ENCODE results near the gene KRT6A. TPM values are rescaled to one million over a fixed set of nuclear protein-coding genes. Genes with fewer than 3 reads are reported as not detected.

KRT6A gene
- 3.0 to 5.6 TPM (median 5.1 TPM) in 5 replicates for total RNA-seq (2022; extraction: Qiagen RNA extraction; ENCODE audit: low read depth)

DNA sequence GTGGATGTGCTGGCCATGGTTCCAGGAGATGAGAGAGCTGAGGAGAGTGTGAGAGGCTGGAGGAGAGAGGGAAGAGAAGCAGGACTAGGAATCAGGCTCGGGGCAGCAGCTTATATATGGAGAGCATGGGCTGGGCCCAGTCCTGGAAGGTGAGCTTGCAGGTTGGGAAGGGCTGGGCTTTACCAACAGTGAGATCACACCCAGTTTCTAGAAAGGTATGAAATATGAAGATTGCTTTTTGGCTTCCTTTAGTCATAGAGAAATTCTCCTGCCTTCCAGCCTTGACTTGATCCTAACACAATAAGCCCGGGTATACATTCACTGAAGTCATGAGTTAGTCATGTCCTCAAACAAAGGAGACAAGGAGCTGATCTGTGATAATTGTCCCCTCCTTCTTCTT is at the start of gene KRT6A:
TSS of gene KRT6A (minus strand) at position 86 of the 400 bp plus-strand sequence. CDS start at position 17, 69 bp downstream.

GRCh38 chr12:52519826-52520662 is 27.0 kb upstream of the KRT6A start, which contains the start of gene KRT5:
Gene KRT5 (minus strand): TSS chr12:52520394. CDS start chr12:52520296, 98 bp downstream.

DNA sequence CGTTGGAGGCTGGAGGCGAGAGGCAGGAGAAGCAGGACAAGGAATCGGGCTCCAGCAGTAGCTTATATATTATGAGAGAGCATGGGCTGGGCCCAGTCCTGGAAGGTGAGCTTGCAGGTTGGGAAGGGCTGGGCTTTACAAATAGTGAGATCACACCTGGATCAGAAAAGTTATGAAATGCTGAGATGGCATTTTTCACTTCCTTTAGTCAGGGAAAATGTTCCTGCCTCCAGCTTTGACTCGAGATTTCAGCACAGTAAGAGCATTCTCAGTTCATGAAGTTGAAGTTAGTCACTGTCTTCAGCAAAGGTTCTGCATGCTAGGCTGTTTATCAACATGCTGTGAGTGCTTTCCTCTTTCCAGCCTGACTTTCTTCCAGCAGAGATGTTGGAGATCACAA is 19.3 kb downstream of the KRT6A start, which contains the start of gene KRT6C:
TSS of gene KRT6C (minus strand) at position 38 of the 400 bp plus-strand sequence. CDS start 68 bp downstream, outside the sequence.

DNA sequence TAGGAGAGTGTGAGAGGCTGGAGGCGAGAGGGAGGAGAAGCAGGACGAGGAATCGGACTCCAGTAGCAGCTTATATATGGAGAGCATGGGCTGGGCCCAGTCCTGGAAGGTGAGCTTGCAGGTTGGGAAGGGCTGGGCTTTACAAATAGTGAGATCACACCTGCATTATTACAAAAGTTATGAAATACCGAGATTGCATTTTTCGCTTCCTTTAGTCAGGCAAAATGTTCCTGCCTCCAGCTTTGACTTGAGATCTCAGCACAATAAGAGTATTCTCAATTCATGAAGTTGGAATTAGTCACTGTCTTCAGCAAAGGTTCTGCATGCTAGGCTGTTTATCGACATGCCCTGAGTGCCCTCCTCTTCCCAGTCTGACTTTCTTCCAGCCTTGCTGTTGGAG is 41.0 kb downstream of the KRT6A start, which contains the start of gene KRT6B:
TSS of gene KRT6B (minus strand) at position 46 of the 400 bp plus-strand sequence. CDS start 68 bp downstream, outside the sequence.

Other genes starting within 250 kb of the KRT6A start
- 32.5 to 48.5 TPM (median 46.2 TPM) in 5 replicates for gene KRT86, start 218.6 kb downstream of the KRT6A start, total RNA-seq (2022; extraction: Qiagen RNA extraction; ENCODE audit: low read depth)
- gene KRT81, start 201.7 kb downstream of the KRT6A start, total RNA-seq (2022; extraction: Qiagen RNA extraction; ENCODE audit: low read depth), result 2,470 to 4,224 TPM (median 3,729 TPM) in 5 replicates
- gene KRT83, start 171.9 kb downstream of the KRT6A start, total RNA-seq (2022; extraction: Qiagen RNA extraction; ENCODE audit: low read depth), result 2.9 to 6.1 TPM (median 5.1 TPM) in 5 replicates
- gene KRT85, start 125.8 kb downstream of the KRT6A start, total RNA-seq (2022; extraction: Qiagen RNA extraction; ENCODE audit: low read depth), result not detected in 5 replicates
- gene KRT84, start 107.6 kb downstream of the KRT6A start, total RNA-seq (2022; extraction: Qiagen RNA extraction; ENCODE audit: low read depth), result not detected in 5 replicates
- gene KRT82, start 86.9 kb downstream of the KRT6A start, total RNA-seq (2022; extraction: Qiagen RNA extraction; ENCODE audit: low read depth), result not detected in 5 replicates
- gene KRT75, start 58.9 kb downstream of the KRT6A start, total RNA-seq (2022; extraction: Qiagen RNA extraction; ENCODE audit: low read depth), result 0.12 to 0.20 TPM (median 0.16 TPM) in 4 of 5 replicates, not detected in the other
- gene KRT6B, start 41.1 kb downstream of the KRT6A start, total RNA-seq (2022; extraction: Qiagen RNA extraction; ENCODE audit: low read depth), result 0.11 TPM in 1 of 5 replicates, not detected in the others
- gene KRT6C, start 19.5 kb downstream of the KRT6A start, total RNA-seq (2022; extraction: Qiagen RNA extraction; ENCODE audit: low read depth), result not detected in 5 replicates
- gene KRT5, start 27.1 kb upstream of the KRT6A start, total RNA-seq (2022; extraction: Qiagen RNA extraction; ENCODE audit: low read depth), result 0.20 to 0.49 TPM (median 0.25 TPM) in 5 replicates
- not detected in 5 replicates for gene KRT71, start 59.9 kb upstream of the KRT6A start, total RNA-seq (2022; extraction: Qiagen RNA extraction; ENCODE audit: low read depth)
- gene KRT74, start 80.6 kb upstream of the KRT6A start, total RNA-seq (2022; extraction: Qiagen RNA extraction; ENCODE audit: low read depth), result not detected in 5 replicates
- gene KRT72, start 108.2 kb upstream of the KRT6A start, total RNA-seq (2022; extraction: Qiagen RNA extraction; ENCODE audit: low read depth), result not detected in 5 replicates
- gene KRT73, start 125.3 kb upstream of the KRT6A start, total RNA-seq (2022; extraction: Qiagen RNA extraction; ENCODE audit: low read depth), result not detected in 5 replicates
- gene KRT2, start 159.0 kb upstream of the KRT6A start, total RNA-seq (2022; extraction: Qiagen RNA extraction; ENCODE audit: low read depth), result not detected in 5 replicates
- gene KRT1, start 187.2 kb upstream of the KRT6A start, total RNA-seq (2022; extraction: Qiagen RNA extraction; ENCODE audit: low read depth), result not detected in 5 replicates
- not detected in 5 replicates for gene KRT77, start 210.3 kb upstream of the KRT6A start, total RNA-seq (2022; extraction: Qiagen RNA extraction; ENCODE audit: low read depth)

All from A549 treated with ZK216348 at 1 μM for 4 hours (cell line).